ENCODE results near the gene GHRL. TPM values are rescaled to one million over a fixed set of nuclear protein-coding genes. Genes with fewer than 3 reads are reported as not detected.

GHRL gene
- total RNA-seq, 1 donor from 2014 or later: not detected

DNA sequence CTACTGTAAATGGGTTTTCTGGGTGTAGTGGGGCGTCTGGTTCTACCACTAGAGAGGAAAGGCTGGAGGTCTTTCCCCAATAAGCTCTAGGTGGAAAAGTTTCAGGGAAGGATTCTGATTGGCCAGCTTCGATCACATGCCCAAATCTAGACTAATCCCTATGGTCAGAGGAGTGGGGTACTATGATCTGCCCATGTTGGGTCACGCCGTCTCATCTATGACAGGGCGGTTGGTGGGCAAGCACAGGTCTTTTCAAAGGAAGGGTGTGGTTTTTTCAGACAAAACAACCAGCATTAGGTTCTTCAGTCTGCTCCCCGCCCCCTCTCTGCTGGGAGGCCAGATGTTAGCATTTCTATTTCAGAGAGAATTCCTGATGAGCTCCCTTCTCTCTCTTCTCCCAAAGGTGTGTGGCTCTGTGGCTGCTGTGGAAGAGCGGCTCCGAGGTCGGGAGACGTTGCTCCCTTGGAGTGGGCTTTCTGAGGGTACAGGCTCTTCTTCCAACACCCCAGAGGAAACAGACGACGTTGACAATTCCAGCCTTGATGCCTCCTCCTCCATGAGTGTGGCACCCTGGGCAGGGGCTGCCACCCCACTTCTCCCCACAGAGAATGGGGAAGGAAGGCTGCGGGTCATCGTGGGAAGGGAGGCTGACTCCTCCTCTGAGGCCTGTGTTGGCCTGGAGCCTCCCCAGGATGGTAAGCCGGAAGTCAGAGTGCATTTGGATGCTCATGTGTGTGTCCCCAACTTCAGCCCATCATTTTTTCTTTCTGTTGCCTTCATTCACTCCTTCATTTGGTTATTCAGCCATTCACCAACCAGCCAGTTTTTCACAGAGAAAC lies 54.2 kb downstream of the GHRL start:
- Mint-ChIP-seq H3K4me1 (peaks cover 11% of the 10 kb centered on the region), H3K9me3 (no peaks in the 10 kb centered on the region), H3K36me3 (peaks cover 2% of the 10 kb centered on the region), H3K27me3 (ENCODE audit: insufficient read depth, low read depth) (peaks cover 4% of the 10 kb centered on the region), H3K27ac (no peak overlapping the region), H3K4me3 (no peak overlapping the region)
- Histone ChIP-seq H3K27me3 (no peaks in the 10 kb centered on the region), H3K36me3 (no peaks in the 10 kb centered on the region), H3K4me1 (no peaks in the 10 kb centered on the region), H3K9ac (no peak overlapping the region), H3K79me2 (ENCODE audit: low read depth) (no peaks in the 10 kb centered on the region), H3K9me3 (ENCODE audit: low read depth) (peaks cover 3% of the 10 kb centered on the region), H2AFZ (replicated peaks) (peak overlapping the region; percentile 17), H3K27ac (no peak overlapping the region), H3F3A (ENCODE audit: low read depth) (no peaks in the 10 kb centered on the region), H3K4me3 (no peak overlapping the region), H3K4me2 (no peak overlapping the region), H4K20me1 (ENCODE audit: low read depth) (no peaks in the 10 kb centered on the region)
- no peak for DNase-seq (ENCODE audit: low spot score)
- no peak for TF ChIP-seq EZH2phosphoT487 (IDR thresholded peaks at IDR 0.05)
- TF ChIP-seq EZH2 (IDR thresholded peaks at IDR 0.05): no peak
- TF ChIP-seq, protein P1, sequence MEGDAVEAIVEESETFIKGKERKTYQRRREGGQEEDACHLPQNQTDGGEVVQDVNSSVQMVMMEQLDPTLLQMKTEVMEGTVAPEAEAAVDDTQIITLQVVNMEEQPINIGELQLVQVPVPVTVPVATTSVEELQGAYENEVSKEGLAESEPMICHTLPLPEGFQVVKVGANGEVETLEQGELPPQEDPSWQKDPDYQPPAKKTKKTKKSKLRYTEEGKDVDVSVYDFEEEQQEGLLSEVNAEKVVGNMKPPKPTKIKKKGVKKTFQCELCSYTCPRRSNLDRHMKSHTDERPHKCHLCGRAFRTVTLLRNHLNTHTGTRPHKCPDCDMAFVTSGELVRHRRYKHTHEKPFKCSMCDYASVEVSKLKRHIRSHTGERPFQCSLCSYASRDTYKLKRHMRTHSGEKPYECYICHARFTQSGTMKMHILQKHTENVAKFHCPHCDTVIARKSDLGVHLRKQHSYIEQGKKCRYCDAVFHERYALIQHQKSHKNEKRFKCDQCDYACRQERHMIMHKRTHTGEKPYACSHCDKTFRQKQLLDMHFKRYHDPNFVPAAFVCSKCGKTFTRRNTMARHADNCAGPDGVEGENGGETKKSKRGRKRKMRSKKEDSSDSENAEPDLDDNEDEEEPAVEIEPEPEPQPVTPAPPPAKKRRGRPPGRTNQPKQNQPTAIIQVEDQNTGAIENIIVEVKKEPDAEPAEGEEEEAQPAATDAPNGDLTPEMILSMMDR (IDR thresholded peaks at IDR 0.05): no peak

MicroRNAs encoded within 50 kb of the gene (microRNA counts, 767-probe panel; counts per million panel counts)
- 460 counts per million, percentile 90 among the panel's probes with 10 or more counts for microRNA hsa-miR-378b

Small RNAs within 50 kb of the gene (microRNA-seq; reads per million reads assigned to microRNA genes)
- not detected for gene MIR378B

Small RNAs within 50 kb of the gene (small RNA-seq; reads per million reads assigned to genes)
- gene MIR378B: not detected
- gene RF02126: not detected

Other genes with a start within 250 kb of the GHRL start
- not detected in 2 replicates for gene FANCD2OS, start 184.7 kb downstream of the GHRL start, total RNA-seq (ENCODE audit: low replicate concordance)
- 123 and 133 TPM in 2 replicates for gene BRK1, start 177.3 kb downstream of the GHRL start, total RNA-seq (ENCODE audit: low replicate concordance)
- 86.0 and 86.3 TPM in 2 replicates for gene VHL, start 151.2 kb downstream of the GHRL start, total RNA-seq (ENCODE audit: low replicate concordance)
- 0.26 and 0.50 TPM in 2 replicates for gene IRAK2, start 128.0 kb downstream of the GHRL start, total RNA-seq (ENCODE audit: low replicate concordance)
- 11.7 and 14.9 TPM in 2 replicates for gene TATDN2, start 44.5 kb downstream of the GHRL start, total RNA-seq (ENCODE audit: low replicate concordance)
- 61.2 and 91.2 TPM in 2 replicates for gene SEC13, start 28.2 kb upstream of the GHRL start, total RNA-seq (ENCODE audit: low replicate concordance)
- gene ATP2B2, start 212.6 kb upstream of the GHRL start, total RNA-seq (ENCODE audit: low replicate concordance): 0.03 TPM in 1 of 2 replicates, not detected in the other